ENCODE measurements around the gene EIF4E1B.

Gene EIF4E1B

GRCh38 chr5:176676361-176676824, 45.9 kb downstream of the EIF4E1B start:
- H3K9ac ChIP-seq (ENCODE audit: low read length in 2 of 2), result no peak overlapping the region
- H3K27me3 ChIP-seq (ENCODE audit: control insufficient read depth in 1 of 2, insufficient read depth in 2 of 2, low read length in 2 of 2), result peaks cover 16 to 30% of the 10 kb centered on the region in 2 donors

GRCh38 chr5:176677209-176677939, 46.9 kb downstream of the EIF4E1B start:
- Histone ChIP-seq H3K9ac (ENCODE audit: low read length in 2 of 2) (no peak overlapping the region), H3K9me3 (ENCODE audit: control insufficient read depth in 2 of 2, low read length in 2 of 2) (no peaks in the 10 kb centered on the region), H3K27me3 (ENCODE audit: control insufficient read depth in 1 of 2, insufficient read depth in 2 of 2, low read length in 2 of 2) (peaks cover 14 to 24% of the 10 kb centered on the region in 2 donors), H3K27ac (ENCODE audit: low read length) (no peak overlapping the region), H3K36me3 (ENCODE audit: control insufficient read depth in 2 of 2, insufficient read depth in 2 of 2, low read length in 2 of 2) (no peaks in the 10 kb centered on the region), H3K4me3 (ENCODE audit: low read length in 2 of 2) (no peak overlapping the region), H3K4me1 (ENCODE audit: control insufficient read depth, insufficient read depth, low read length) (no peaks in the 10 kb centered on the region)

More at GRCh38 chr5:176676361-176676824, 45.9 kb downstream of the EIF4E1B start:
- Histone ChIP-seq H3K36me3 (ENCODE audit: control insufficient read depth in 2 of 2, insufficient read depth in 2 of 2, low read length in 2 of 2) (no peaks in the 10 kb centered on the region), H3K4me3 (ENCODE audit: low read length in 2 of 2) (no peak overlapping the region), H3K9me3 (ENCODE audit: control insufficient read depth in 2 of 2, low read length in 2 of 2) (no peaks in the 10 kb centered on the region), H3K27ac (ENCODE audit: low read length) (no peak overlapping the region), H3K4me1 (ENCODE audit: control insufficient read depth, insufficient read depth, low read length) (no peaks in the 10 kb centered on the region)

GRCh38 chr5:176678584-176678983, 48.1 kb downstream of the EIF4E1B start:
- Histone ChIP-seq H3K27me3 (ENCODE audit: control insufficient read depth in 1 of 2, insufficient read depth in 2 of 2, low read length in 2 of 2) (peaks cover 16 to 25% of the 10 kb centered on the region in 2 donors), H3K9ac (ENCODE audit: low read length in 2 of 2) (no peak overlapping the region), H3K36me3 (ENCODE audit: control insufficient read depth in 2 of 2, insufficient read depth in 2 of 2, low read length in 2 of 2) (no peaks in the 10 kb centered on the region), H3K4me1 (ENCODE audit: control insufficient read depth, insufficient read depth, low read length) (no peaks in the 10 kb centered on the region), H3K27ac (ENCODE audit: low read length) (no peak overlapping the region), H3K4me3 (ENCODE audit: low read length in 2 of 2) (no peak overlapping the region), H3K9me3 (ENCODE audit: control insufficient read depth in 2 of 2, low read length in 2 of 2) (no peaks in the 10 kb centered on the region)

- Histone ChIP-seq H3K36me3 (ENCODE audit: control insufficient read depth in 2 of 2, insufficient read depth in 2 of 2, low read length in 2 of 2) (no peaks in the 10 kb centered on the region), H3K27me3 (ENCODE audit: control insufficient read depth in 1 of 2, insufficient read depth in 2 of 2, low read length in 2 of 2) (peaks cover 16 to 27% of the 10 kb centered on the region in 2 donors), H3K4me3 (ENCODE audit: low read length in 2 of 2) (no peak overlapping the region), H3K9me3 (ENCODE audit: control insufficient read depth in 2 of 2, low read length in 2 of 2) (no peaks in the 10 kb centered on the region), H3K27ac (ENCODE audit: low read length) (no peak overlapping the region), H3K9ac (ENCODE audit: low read length in 2 of 2) (no peak overlapping the region), H3K4me1 (ENCODE audit: control insufficient read depth, insufficient read depth, low read length) (no peaks in the 10 kb centered on the region)
Observed at GRCh38 chr5:176679365-176680225, 49.1 kb downstream of the EIF4E1B start.

GRCh38 chr5:176680226-176680563, 49.7 kb downstream of the EIF4E1B start:
- no peak overlapping the region for H3K4me3 ChIP-seq (ENCODE audit: low read length in 2 of 2)
- H3K27me3 ChIP-seq (ENCODE audit: control insufficient read depth in 1 of 2, insufficient read depth in 2 of 2, low read length in 2 of 2), result peaks cover 16 to 27% of the 10 kb centered on the region in 2 donors
- no peak overlapping the region for H3K9ac ChIP-seq (ENCODE audit: low read length in 2 of 2)
- H3K4me1 ChIP-seq (ENCODE audit: control insufficient read depth, insufficient read depth, low read length), result no peaks in the 10 kb centered on the region
- H3K36me3 ChIP-seq (ENCODE audit: control insufficient read depth in 2 of 2, insufficient read depth in 2 of 2, low read length in 2 of 2), result no peaks in the 10 kb centered on the region
- H3K9me3 ChIP-seq (ENCODE audit: control insufficient read depth in 2 of 2, low read length in 2 of 2), result no peaks in the 10 kb centered on the region
- no peak overlapping the region for H3K27ac ChIP-seq (ENCODE audit: low read length)

- no peak overlapping the region for H3K27ac ChIP-seq (ENCODE audit: low read length)
- H3K4me3 ChIP-seq (ENCODE audit: low read length in 2 of 2), result no peak overlapping the region
- no peaks in the 10 kb centered on the region for H3K9me3 ChIP-seq (ENCODE audit: control insufficient read depth in 2 of 2, low read length in 2 of 2)
- peaks cover 16 to 27% of the 10 kb centered on the region in 2 donors for H3K27me3 ChIP-seq (ENCODE audit: control insufficient read depth in 1 of 2, insufficient read depth in 2 of 2, low read length in 2 of 2)
- H3K9ac ChIP-seq (ENCODE audit: low read length in 2 of 2), result no peak overlapping the region
- no peaks in the 10 kb centered on the region for H3K36me3 ChIP-seq (ENCODE audit: control insufficient read depth in 2 of 2, insufficient read depth in 2 of 2, low read length in 2 of 2)
- no peaks in the 10 kb centered on the region for H3K4me1 ChIP-seq (ENCODE audit: control insufficient read depth, insufficient read depth, low read length)
Observed at GRCh38 chr5:176682016-176682531, 51.6 kb downstream of the EIF4E1B start.

- no peak overlapping the region for H3K9ac ChIP-seq (ENCODE audit: low read length in 2 of 2)
- H3K4me1 ChIP-seq (ENCODE audit: control insufficient read depth, insufficient read depth, low read length), result no peaks in the 10 kb centered on the region
- H3K27ac ChIP-seq (ENCODE audit: low read length), result no peak overlapping the region
- H3K27me3 ChIP-seq (ENCODE audit: control insufficient read depth in 1 of 2, insufficient read depth in 2 of 2, low read length in 2 of 2), result peaks cover 11 to 12% of the 10 kb centered on the region in 2 donors
- no peaks in the 10 kb centered on the region for H3K36me3 ChIP-seq (ENCODE audit: control insufficient read depth in 2 of 2, insufficient read depth in 2 of 2, low read length in 2 of 2)
- H3K4me3 ChIP-seq (ENCODE audit: low read length in 2 of 2), result no peak overlapping the region
- no peaks in the 10 kb centered on the region for H3K9me3 ChIP-seq (ENCODE audit: control insufficient read depth in 2 of 2, low read length in 2 of 2)
Observed at GRCh38 chr5:176685010-176685409, 54.5 kb downstream of the EIF4E1B start.

GRCh38 chr5:176687247-176687646, 56.8 kb downstream of the EIF4E1B start:
- Histone ChIP-seq H3K9me3 (ENCODE audit: control insufficient read depth in 2 of 2, low read length in 2 of 2) (peaks cover 0 to 5% of the 10 kb centered on the region in 2 donors), H3K27ac (ENCODE audit: low read length) (no peak overlapping the region), H3K9ac (ENCODE audit: low read length in 2 of 2) (no peak overlapping the region), H3K27me3 (ENCODE audit: control insufficient read depth in 1 of 2, insufficient read depth in 2 of 2, low read length in 2 of 2) (peaks cover 6 to 20% of the 10 kb centered on the region in 2 donors), H3K36me3 (ENCODE audit: control insufficient read depth in 2 of 2, insufficient read depth in 2 of 2, low read length in 2 of 2) (no peaks in the 10 kb centered on the region), H3K4me1 (ENCODE audit: control insufficient read depth, insufficient read depth, low read length) (no peaks in the 10 kb centered on the region), H3K4me3 (ENCODE audit: low read length in 2 of 2) (no peak overlapping the region)

GRCh38 chr5:176687881-176688280, 57.4 kb downstream of the EIF4E1B start:
- peaks cover 11 to 26% of the 10 kb centered on the region in 2 donors for H3K27me3 ChIP-seq (ENCODE audit: control insufficient read depth in 1 of 2, insufficient read depth in 2 of 2, low read length in 2 of 2)
- H3K4me3 ChIP-seq (ENCODE audit: low read length in 2 of 2), result no peak overlapping the region

GRCh38 chr5:176690911-176691310, 60.4 kb downstream of the EIF4E1B start:
- peaks cover 0 to 5% of the 10 kb centered on the region in 2 donors for H3K9me3 ChIP-seq (ENCODE audit: control insufficient read depth in 2 of 2, low read length in 2 of 2)
- H3K27me3 ChIP-seq (ENCODE audit: control insufficient read depth in 1 of 2, insufficient read depth in 2 of 2, low read length in 2 of 2), result peaks cover 30 to 38% of the 10 kb centered on the region in 2 donors
- no peak overlapping the region for H3K9ac ChIP-seq (ENCODE audit: low read length in 2 of 2)
- H3K27ac ChIP-seq (ENCODE audit: low read length), result no peak overlapping the region
- peaks cover 2% of the 10 kb centered on the region for H3K4me1 ChIP-seq (ENCODE audit: control insufficient read depth, insufficient read depth, low read length)
- H3K4me3 ChIP-seq (ENCODE audit: low read length in 2 of 2), result no peak overlapping the region
- H3K36me3 ChIP-seq (ENCODE audit: control insufficient read depth in 2 of 2, insufficient read depth in 2 of 2, low read length in 2 of 2), result no peaks in the 10 kb centered on the region

More at GRCh38 chr5:176687881-176688280, 57.4 kb downstream of the EIF4E1B start:
- Histone ChIP-seq H3K27ac (ENCODE audit: low read length) (no peak overlapping the region), H3K36me3 (ENCODE audit: control insufficient read depth in 2 of 2, insufficient read depth in 2 of 2, low read length in 2 of 2) (no peaks in the 10 kb centered on the region), H3K9ac (ENCODE audit: low read length in 2 of 2) (no peak overlapping the region), H3K4me1 (ENCODE audit: control insufficient read depth, insufficient read depth, low read length) (no peaks in the 10 kb centered on the region), H3K9me3 (ENCODE audit: control insufficient read depth in 2 of 2, low read length in 2 of 2) (peaks cover 0 to 5% of the 10 kb centered on the region in 2 donors)
